Activated CD4-positive, CD25-positive, alpha-beta regulatory T cell treated with anti-CD3 and anti-CD28 coated beads, Interleukin-2, amount 50 U/mL, for 16 hours (primary cell): ENCODE data around the gene GPR35.

ENCODE experiments used
- DNase-seq: peaks from one replicate; pipeline ENCODE4 v3.0.0-alpha.2; 2020; ENCODE audit warnings: low read depth, low spot score

The GPR35 gene

GRCh38 chr2:240589375-240589774 is 35.9 kb upstream of the GPR35 start:
- no peak for DNase-seq

GRCh38 chr2:240589850-240590525 is 35.3 kb upstream of the GPR35 start:
- DNase-seq = no peak

GRCh38 chr2:240590681-240591111 is 34.6 kb upstream of the GPR35 start:
- DNase-seq = no peak

- DNase-seq = no peak
Observed at GRCh38 chr2:240591226-240591625, 34.1 kb upstream of the GPR35 start.

- no peak for DNase-seq
Observed at GRCh38 chr2:240591784-240592183, 33.5 kb upstream of the GPR35 start.

GRCh38 chr2:240593026-240593702 is 32.1 kb upstream of the GPR35 start:
- no peak for DNase-seq

- no peak for DNase-seq
Observed at GRCh38 chr2:240593703-240594451, 31.4 kb upstream of the GPR35 start.

- DNase-seq = no peak
Observed at GRCh38 chr2:240594511-240595380, 30.5 kb upstream of the GPR35 start.

- no peak for DNase-seq
Observed at GRCh38 chr2:240595381-240596079, 29.8 kb upstream of the GPR35 start.

GRCh38 chr2:240596080-240596460 is 29.2 kb upstream of the GPR35 start:
- DNase-seq = no peak

- no peak for DNase-seq
Observed at GRCh38 chr2:240596491-240596931, 28.8 kb upstream of the GPR35 start.

GRCh38 chr2:240597054-240597418 is 28.2 kb upstream of the GPR35 start:
- no peak for DNase-seq

- DNase-seq = no peak
Observed at GRCh38 chr2:240597419-240598181, 27.7 kb upstream of the GPR35 start.

GRCh38 chr2:240598311-240598911 is 26.9 kb upstream of the GPR35 start:
- no peak for DNase-seq

GRCh38 chr2:240599141-240599583 is 26.1 kb upstream of the GPR35 start:
- no peak for DNase-seq

- DNase-seq = no peak
Observed at GRCh38 chr2:240600451-240600961, 24.8 kb upstream of the GPR35 start.

GRCh38 chr2:240601061-240601830 is 24.0 kb upstream of the GPR35 start:
- DNase-seq = no peak

- DNase-seq = no peak
Observed at GRCh38 chr2:240601831-240602160, 23.5 kb upstream of the GPR35 start.
